Activated T-cell treated with anti-CD3 and anti-CD28 coated beads, Interleukin-2, amount 50 U/mL, for 1 hour (primary cell): ENCODE measurements around the gene WTIP.

Experiments
- DNase-seq: peaks from one replicate; pipeline ENCODE4 v3.0.0-alpha.2; 2020

Gene WTIP

DNA sequence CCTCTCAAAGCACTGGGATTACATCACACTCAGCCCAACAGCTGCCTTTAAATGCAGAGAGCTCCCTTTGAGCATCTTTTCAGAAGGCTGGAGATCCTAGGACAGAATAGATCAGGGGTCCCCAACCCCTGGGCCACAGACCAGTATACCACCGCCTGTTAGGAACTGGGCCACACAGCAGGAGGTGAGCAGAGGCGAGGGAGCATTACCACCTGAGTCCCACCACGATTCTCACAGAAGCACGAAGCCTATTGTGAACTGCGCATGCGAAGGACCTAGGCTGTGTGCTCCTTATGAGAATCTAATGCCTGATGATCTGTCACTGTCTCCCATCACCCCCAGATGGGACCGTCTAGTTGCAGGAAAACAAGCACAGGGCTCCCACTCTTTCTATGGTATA, 2.2 kb upstream of the WTIP start:
- DNase-seq, result no peak

DNA sequence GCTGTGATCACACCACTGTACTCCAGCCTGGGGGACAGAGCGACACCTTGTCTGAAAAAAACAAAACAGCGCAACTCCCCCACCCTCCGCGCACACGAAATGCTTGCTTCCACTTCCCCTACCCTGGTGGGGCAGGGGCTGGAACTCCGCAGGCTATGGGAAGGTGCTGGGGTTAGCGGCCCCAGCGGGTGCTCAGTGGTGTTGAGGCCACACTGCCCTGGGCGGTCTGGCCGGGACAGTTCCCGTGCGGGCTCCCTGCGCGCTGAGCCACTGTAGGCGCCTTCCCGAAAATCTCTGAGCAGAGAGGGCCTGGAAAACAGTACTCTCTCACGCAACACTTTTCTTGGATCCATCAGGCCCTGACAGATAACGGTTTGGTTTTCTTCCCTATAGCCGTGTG, 1.1 kb upstream of the WTIP start:
- DNase-seq, result no peak

DNA sequence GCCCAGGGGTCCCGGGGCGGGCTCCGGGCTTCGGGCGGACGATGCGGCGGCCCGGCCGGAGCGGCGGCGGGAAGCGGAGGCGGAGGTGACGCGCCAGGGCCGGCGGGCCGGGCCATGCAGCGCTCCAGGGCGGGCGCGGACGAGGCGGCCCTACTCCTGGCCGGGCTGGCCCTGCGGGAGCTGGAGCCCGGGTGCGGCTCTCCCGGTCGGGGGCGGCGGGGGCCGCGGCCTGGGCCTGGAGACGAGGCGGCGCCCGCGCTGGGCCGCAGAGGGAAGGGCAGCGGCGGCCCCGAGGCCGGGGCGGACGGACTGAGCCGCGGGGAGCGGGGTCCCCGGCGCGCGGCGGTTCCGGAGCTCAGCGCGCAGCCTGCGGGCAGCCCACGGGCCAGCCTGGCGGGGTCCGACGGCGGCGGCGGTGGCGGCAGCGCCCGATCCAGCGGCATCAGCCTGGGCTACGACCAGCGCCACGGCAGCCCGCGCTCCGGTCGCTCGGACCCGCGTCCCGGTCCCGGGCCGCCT, 362 bp downstream of the WTIP start:
- no peak for DNase-seq

DNA sequence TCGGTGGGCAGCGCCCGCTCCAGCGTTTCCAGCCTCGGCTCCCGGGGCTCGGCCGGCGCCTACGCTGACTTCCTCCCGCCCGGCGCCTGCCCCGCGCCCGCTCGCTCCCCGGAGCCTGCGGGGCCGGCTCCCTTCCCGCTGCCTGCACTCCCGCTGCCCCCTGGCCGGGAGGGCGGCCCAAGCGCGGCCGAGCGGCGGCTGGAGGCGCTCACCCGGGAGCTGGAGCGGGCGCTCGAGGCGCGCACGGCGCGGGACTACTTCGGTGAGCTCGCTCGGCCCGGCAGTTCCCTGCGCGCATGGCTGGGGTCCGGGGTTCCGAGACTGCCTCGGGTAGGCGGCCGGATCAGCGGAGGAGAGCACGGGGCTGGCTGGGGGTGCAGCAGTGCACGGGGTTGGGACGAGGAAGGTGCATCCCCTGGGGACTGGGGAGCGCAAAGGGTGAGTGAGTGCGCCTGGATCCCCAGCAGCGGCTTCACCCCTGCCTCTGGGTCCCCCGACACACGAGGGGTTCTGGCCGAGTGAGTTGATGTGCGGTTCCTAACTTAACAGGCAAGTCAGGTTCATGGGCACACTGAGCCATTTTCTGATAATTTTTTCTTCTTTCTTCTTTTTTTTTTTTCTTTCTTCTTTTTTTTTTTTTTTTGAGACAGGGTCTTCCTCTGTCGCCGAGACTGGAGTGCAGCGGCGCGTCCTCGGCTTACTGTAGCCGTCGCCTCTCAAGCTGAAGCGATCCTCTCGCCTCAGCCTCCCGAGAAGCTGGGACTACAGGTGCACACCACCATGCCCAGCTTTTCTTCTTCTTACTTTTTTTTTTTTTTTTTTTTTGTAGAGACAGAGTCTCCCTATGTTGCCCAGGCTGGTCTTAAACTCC, 1.1 kb downstream of the WTIP start:
- DNase-seq, result no peak

DNA sequence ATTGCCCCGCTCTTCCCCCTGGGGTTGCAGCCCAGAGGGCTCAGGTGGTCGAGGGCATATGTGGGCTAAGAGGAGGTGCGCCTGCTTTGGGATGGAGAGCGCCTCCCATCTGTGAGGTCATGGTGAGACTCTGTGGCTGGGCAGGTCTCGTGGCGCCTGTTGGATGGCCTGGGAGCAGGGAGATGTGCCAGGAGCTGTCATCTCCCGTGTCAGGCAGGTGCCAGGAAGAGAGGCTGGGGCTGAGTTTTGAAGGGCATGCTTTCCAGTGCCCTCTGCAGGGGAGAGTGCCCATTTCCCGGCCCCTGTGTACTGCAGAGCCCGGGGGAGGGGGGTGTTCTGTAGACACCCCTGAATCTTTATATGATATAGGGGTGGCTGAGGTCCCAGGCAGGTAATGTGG, 2.8 kb downstream of the WTIP start:
- DNase-seq, result no peak

DNA sequence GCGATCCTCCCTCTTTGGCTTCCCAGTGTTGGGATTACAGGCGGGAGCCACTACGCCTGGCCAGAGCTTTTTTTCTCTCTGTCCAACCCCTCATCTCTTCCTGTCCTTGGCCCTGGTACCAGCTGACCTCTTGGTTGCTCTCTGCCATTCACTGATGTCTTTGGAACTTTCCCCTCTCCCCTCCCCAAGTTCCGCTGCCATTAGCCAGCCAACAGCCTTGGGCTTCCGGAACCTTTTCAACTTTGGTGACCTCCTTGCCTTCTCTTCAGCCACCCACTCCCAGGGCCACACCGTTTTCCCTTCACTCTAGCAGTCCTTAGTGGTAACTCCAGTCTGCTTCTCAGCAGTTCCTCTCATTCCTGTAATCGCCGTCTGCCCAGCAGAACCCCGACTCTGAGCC, 4.3 kb downstream of the WTIP start:
- no peak for DNase-seq

DNA sequence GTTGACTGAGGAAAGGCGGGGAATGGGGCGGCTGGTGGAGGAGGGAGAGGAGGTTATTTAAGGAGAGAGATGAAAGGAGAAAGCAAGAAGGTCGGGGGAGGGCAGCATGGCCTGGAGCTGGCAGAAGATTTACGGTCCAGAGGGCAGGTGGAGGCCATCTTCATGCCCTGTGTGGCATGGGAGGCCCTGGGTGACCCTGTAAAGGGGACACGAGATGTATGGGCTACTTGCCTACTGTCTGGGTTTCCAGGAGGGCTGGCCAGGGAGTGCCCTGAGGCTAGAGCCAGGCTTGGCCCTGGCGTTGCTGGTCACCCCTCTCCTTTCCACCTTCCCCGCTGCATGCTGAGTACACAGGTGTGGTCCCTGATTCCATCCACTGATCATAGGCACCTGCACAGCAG, 6.1 kb downstream of the WTIP start:
- DNase-seq, result no peak

DNA sequence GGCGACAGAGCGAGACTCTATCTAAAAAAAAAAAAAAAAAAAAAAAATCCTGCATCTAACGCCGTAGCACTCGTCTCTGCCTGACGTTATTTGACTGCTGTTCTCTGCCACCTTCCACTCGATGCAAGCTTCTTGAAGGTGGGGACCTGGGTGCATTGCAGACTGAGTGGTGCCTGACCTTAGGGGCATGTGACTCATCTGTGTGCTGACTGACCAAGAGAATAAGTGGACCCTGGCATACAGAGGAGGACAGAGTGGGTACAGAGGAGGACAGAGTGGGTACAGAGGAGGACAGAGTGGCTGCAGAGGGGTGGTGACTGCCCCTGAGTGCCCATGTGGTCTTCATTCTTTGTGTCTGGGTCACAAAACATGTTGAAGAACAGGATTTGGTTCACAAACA, 7.6 kb downstream of the WTIP start:
- DNase-seq, result no peak

DNA sequence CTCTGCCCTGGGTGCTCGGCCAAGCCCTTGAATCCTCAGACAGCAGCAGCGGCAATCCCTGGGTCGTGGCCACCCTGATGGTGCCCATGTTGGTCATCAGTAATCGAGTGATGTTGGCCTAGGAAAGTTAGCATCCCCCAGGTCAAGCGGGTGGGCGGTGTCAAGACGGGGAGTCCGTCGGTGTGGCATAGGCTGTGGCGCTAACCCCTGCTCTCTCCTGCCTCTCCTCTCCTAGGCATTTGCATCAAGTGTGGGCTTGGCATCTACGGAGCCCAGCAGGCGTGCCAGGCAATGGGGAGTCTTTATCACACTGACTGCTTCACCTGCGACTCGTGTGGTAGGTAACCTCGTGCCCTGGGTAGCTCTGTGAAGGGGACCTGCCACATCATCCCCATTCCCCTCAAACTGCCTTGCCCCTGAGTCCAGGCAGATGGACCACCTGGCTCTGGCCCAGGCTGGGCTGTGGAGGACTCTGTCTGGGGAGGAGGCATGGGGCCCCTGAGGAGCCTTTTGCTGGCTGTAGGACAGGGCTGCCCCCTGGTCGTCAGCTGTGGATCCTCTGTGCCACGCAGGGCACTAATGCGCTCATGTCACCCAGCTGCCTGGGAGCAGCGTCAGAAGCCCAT, 8.7 kb downstream of the WTIP start:
- DNase-seq, result no peak

DNA sequence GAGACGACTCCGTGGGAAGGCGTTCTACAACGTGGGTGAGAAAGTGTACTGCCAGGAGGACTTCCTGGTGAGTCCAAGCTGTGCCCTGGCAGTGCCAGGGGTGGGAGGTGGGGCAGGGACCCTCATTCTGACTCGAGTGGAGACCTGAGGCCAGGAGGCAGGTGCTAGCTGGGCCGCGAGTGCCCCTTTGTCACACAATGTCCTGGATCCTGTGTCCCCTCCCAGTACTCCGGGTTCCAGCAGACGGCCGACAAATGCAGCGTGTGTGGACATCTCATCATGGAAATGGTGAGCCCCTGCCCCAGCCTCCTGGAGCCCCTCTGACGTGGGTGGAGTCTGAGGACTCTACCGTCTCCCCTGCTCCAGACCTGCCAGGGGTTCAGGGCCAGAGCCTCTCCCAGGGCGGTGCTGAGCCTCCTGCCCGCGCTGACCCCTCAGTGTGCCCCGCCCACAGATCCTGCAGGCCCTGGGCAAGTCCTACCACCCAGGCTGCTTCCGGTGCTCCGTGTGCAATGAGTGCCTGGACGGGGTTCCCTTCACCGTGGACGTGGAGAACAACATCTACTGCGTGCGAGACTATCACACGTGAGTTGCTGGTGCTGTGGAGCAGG, 11.6 kb downstream of the WTIP start:
- DNase-seq, result no peak

DNA sequence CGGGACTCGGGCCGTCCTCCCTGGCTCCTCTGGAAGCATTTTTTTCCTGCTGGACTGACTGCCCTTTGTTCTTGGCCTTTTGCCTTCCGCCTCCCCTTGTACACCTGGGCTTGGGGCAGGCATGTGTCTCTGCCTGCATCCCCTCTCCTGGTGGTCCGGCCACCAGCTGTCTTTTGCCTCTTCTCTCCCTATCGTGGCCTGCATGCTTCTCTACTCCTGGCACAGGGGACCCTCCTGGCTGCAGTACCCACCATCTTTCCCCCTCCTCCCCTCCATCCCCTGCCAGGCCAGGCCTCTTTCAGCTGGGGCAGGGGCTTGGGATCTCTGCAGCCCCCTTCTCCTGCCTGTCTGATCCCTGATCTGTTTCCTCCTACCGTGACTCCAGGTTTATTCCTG, 12.1 kb downstream of the WTIP start:
- DNase-seq, result no peak

DNA sequence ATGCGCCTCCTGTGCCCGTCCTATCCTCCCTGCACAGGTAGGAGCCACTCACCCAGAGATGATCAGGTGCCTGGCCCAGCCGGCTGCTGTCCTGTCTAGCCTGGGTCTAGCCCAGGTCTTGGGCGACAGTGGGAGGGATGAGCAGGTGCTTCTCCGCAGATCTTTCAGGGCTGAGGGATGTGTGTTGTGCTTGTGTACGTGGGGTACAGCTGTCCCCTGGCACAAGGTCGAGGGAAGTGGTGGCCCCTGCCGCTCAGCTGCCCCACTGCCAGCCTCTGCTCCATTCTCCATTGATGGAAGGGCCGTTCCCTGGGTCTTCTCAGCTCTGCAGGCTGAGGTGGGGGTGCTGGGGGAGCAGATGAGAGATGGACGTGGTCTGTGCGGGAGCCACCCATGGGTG, 13.0 kb downstream of the WTIP start:
- no peak for DNase-seq

DNA sequence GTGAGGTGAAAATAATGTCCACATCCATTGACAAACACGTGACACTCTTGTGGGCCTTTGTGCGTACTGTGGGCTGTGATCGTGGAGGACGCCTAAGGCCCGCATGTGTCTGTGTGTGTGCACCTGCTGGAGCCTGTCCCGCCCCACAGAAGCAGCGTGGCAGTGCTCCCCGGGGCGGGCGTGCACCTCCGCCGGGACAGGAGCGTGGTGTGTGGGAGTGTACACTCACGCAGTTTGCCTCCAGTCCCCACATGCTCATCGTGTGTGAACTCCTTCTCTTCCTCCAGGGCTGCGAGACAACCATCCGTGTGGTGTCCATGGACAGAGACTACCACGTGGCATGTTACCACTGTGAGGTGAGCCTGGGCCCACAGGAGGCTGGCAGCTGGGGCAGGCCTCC, 13.9 kb downstream of the WTIP start:
- no peak for DNase-seq

DNA sequence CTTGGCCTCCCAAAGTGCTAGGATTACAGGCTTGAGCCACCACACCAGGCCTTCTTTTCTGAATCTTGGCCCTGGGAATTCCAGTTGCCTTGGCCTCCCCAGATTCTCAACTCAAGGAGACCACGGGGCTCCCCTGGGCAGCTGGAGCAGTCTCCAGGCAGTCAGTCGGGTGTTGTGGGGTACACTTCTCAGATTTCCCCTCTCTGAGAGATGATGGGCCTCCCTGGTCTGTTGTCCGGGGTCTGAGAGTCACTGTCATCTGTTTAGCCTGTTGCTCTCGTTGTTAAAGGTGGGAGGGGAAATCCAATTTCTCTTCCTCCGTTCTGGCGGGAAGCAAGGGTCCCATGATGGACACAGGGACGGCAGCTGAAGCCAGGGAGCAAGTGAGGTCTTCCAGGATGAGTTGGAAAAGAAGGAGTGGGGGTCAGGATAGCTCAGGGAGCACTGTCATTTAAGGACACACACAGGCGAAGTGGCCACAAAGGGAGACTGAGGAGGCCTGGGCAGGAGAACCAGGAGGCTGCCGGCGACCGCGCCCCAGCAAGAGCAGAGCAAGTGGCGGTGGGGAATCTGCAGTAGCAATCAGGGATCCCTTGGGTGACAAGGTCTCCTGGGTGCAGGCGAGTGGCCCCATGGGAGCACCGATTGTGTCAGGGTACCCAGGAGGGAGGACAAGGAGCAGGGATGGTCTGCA, 15.7 kb downstream of the WTIP start:
- DNase-seq, result no peak

DNA sequence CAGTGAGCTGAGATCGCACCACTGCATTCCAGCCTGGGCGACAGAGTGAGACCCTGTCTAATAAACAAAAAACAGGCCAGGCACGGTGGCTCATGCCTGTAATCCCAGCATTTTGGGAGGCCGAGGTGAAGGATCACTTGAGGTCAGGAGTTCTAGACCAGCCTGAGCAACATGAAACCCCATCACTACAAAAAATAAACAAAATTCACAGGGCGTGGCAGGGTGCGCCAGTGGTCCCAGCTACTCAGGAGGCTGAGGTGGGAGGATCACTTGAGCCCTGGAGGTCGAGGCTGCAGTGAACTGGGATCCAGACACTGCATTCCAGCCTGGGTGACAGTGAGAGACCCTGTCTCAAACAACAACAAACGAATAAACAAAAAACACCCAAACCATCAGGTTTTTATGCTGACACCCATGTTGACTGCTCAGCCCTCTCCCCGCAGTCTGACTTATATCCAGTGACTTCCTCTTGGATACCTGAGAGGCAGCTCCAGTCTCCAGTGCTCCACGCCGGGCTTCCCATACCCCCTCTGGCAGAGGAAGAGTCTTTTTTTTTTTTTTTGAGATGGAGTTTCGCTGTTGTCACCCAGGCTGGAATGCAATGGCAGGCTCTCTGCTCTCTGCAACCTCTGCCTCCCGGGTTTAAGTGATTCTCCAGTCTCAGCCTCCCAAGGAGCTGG, 17.7 kb downstream of the WTIP start:
- no peak for DNase-seq

DNA sequence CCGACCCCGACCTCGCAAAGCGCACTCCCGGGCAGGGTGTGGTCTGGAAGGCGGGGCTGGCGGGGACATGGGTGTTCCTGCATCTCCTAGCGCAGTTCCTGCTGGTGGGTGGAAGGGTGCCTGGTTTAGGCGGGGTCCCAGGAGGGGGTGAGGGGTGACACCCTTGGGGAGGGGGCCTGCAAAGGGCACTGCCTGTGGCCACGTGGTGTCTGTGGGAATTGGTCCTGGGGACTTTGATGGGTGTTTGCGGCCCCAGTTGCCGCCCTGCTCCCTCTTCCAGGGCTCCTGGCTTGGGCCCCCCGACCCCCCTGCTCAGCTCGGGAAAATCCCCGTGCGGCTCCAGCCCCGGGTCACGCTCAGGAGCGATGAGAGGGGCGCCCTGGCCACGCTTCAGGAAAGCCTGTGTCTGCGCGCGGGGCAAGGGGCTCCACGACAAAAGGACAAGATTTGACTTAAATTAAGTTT, 19.1 kb downstream of the WTIP start:
- peak; percentile 30 for DNase-seq

DNA sequence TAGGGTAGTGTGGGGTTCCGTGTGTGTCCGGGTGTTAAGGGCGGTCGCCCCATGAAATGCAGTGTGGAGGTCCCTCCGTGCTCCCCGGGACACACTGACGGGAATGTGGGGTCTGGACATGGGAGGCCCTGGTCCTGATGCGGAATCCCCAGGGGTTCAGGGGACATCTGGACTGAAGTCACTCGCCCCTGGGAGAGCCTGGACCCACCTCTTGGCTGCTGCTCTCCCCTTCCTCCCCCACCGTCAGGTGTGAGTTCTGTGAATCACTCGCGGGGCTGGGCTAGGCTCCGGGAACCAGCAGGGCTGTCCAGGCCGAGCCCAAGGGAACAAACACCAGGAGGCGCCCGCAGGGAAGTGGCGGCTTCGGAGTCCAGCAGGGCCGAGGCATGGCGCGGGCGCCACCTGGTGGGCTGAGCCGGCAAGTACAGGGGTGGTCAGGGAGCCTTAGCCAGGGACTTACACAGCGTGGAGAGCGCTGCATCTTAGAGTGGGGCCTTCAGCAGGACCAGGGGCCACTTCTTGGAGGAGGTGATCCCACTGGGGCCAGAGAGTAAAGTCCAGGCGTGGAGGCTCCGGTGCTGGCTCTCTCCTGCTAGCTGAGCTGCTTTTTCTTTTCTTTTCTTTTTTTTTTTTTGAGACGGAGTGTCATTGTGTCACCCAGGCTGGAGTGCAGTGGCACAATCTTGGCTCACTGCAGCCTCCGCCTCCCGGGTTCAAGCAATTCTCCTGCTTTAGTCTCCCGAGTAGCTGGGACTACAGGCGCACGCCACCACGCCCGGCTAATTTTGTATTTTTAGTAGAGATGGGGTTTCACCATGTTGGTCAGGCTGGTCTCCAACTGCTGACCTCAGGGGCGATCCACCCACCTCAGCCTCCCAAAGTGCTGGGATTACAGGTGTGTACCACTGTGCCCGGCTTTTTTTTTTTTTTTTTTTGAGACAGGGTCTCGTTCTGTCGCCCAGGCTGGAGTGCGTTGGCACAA, 20.1 kb downstream of the WTIP start:
- DNase-seq, result peak; percentile 89

DNA sequence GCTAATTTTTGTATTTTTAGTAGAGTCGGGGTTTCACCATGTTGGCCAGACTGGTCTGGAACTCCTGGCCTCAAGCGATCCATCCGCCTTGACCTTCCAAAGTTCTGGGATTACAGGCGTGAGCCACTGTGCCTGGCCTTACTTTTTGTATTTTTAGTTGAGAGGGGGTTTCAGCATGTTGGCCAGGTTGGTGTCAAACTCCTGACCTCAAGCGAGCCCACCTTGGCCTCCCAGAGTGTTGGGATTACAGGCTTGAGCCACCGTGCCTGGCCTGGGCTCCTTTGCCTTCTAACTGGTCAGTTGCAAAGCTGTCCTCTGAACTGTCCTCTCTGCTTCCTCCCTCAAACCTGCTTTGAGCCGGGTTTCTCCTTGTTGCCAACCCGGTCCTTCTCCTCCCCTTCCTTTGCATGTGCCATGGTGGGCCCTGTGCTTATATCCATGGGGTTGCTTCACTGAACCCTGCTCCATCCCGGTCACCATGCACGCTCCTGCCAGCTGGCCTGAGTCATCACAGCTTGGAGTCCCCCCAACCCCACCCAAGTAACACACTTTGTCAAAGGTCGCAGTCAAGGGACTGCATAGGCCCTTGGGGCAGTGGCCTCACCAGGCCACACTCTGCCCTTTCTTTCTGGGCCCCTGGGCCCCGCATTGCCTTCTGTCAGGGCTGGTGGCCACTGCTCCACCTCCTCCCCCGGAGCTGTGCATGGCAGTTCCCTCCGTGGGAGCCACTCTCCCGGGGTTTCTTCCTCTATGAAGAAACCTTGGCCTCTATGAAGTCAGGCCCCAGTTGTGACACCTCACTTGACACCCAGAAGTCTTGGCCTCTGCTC, 21.2 kb downstream of the WTIP start:
- no peak for DNase-seq

DNA sequence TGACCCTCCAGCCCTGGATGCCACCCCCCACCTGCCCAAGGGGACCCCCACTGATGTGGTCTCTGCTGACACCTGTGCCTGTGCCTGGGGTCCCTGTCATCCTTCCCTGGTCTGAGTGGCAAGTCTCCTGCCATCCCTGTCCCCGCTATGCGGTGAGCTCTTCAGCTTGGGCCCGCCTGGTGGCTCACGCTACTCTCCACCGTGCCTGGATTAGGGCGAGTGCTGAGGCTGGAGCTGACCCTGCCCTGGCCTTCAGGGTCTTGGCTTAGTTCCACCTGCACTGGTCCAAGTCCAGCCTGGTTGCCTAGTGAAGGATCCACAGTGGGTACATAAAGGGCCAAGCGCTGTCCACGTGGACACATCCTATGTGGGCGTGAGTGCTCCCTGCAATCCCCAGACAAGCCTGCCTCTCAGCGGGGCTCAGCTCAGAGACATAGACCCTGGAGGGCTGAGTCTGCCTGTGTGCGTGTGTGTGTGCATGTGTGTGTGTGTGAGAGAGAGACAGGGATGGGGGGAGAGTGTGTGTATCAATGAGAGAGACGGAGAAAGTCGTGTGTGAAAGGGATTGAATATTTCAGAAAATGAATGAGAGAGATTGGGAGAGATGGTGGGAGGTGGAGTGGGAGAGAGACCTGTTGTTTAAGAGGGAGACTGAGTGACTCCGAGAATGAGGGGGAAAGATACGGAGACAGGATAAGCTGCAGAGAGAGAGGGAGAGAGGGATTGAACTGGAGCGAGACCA, 22.1 kb downstream of the WTIP start:
- no peak for DNase-seq
